Activated naive CD4-positive, alpha-beta T cell treated with anti-CD3 and anti-CD28 coated beads for 36 hours (primary cell): ENCODE measurements around the gene RNF151. TPM values are rescaled to one million over a fixed set of nuclear protein-coding genes. Genes with fewer than 3 reads are reported as not detected.
A peak's percentile ranks its signal among the peaks of the same experiment; 100 is the strongest.
"Not testable (repeated sequence)": the region's sequence is repeated elsewhere in the genome, so short reads cannot be mapped to it uniquely, and the experiment has no call there.

Source experiments
- CTCF ChIA-PET: fragments of 350-600 bp; sonication (Branson Sonifier 250); formaldehyde crosslinking; loops from one replicate; lab custom pipeline; 2021; ENCODE audit warnings: antibody characterized with exemption; lab: Charles Lee
- DNase-seq: peaks from one replicate; pipeline ENCODE4 v3.0.0-alpha.2; 2020
- H3K27ac Mint-ChIP-seq: one replicate; pipeline ENCODE4 v1.8.0; 2021; ENCODE audit warnings: mild to moderate bottlenecking, mixed read lengths
- H3K27me3 Mint-ChIP-seq: one replicate; pipeline ENCODE4 v1.8.0; 2021; ENCODE audit warnings: low read depth, mixed read lengths
- H3K36me3 Mint-ChIP-seq: one replicate; pipeline ENCODE4 v1.8.0; 2021; ENCODE audit warnings: low read depth, mixed read lengths
- H3K4me1 Mint-ChIP-seq: one replicate; pipeline ENCODE4 v1.8.0; 2021; ENCODE audit warnings: low read depth, mixed read lengths
- H3K4me3 Mint-ChIP-seq: one replicate; pipeline ENCODE4 v1.8.0; 2021; ENCODE audit warnings: mild to moderate bottlenecking, moderate library complexity, mixed read lengths
- H3K9me3 Mint-ChIP-seq: one replicate; pipeline ENCODE4 v1.8.0; 2021; ENCODE audit warnings: mixed read lengths
- intact Hi-C: fragments of 100-400 bp; cut with micrococcal nuclease; formaldehyde crosslinking; loops from one replicate; pipeline ENCODE4 v1.15.1; 2023
- total RNA-seq, 2 experiments: library from RNA; stranded (reverse); gene quantifications; one replicate each; pipeline ENCODE4 v1.2.3, GENCODE V29; 2021

The RNF151 gene
- total RNA-seq, 2 experiments from 2014 or later = not detected

- H3K9me3 Mint-ChIP-seq = no peaks in the 10 kb centered on the region
- no peaks in the 10 kb centered on the region for H3K27me3 Mint-ChIP-seq
- H3K4me1 Mint-ChIP-seq = no peaks in the 10 kb centered on the region
- DNase-seq = no peak
- no peaks in the 10 kb centered on the region for H3K36me3 Mint-ChIP-seq
- H3K27ac Mint-ChIP-seq = no peak overlapping the region
- intact Hi-C loops = no loop called here
- H3K4me3 Mint-ChIP-seq = no peak overlapping the region
- CTCF ChIA-PET = interaction anchor here (0.8 kb wide), 1 partner anchor 10 kb away, joined by 4 read pairs; the partner anchor contains the start of gene MSRB1
Observed at GRCh38 chr16:1953734-1954133, 12.9 kb upstream of the RNF151 start.

GRCh38 chr16:1957434-1958142 is 9.1 kb upstream of the RNF151 start:
- intact Hi-C loops, H3K9me3 Mint-ChIP-seq, DNase-seq, H3K27me3 Mint-ChIP-seq, H3K4me3 Mint-ChIP-seq, H3K27ac Mint-ChIP-seq: not testable (repeated sequence)
- CTCF ChIA-PET = interaction anchor here (1.1 kb wide), 1 partner anchor 34 kb away, joined by 3 read pairs; no protein-coding TSS in a partner anchor
- Mint-ChIP-seq H3K4me1 (peaks cover 22% of the 10 kb centered on the region), H3K36me3 (peaks cover 17% of the 10 kb centered on the region)

- Mint-ChIP-seq H3K4me1 (peaks cover 28% of the 10 kb centered on the region), H3K36me3 (peaks cover 22% of the 10 kb centered on the region)
- DNase-seq, H3K4me3 Mint-ChIP-seq, intact Hi-C loops, H3K27ac Mint-ChIP-seq, H3K27me3 Mint-ChIP-seq, H3K9me3 Mint-ChIP-seq: not testable (repeated sequence)
- CTCF ChIA-PET = interaction anchor here (1.1 kb wide), 1 partner anchor 34 kb away, joined by 3 read pairs; no protein-coding TSS in a partner anchor
Observed at GRCh38 chr16:1958143-1958491, 8.5 kb upstream of the RNF151 start.

- DNase-seq = no peak
- Mint-ChIP-seq H3K27ac (no peak overlapping the region), H3K27me3 (no peaks in the 10 kb centered on the region), H3K9me3 (no peaks in the 10 kb centered on the region), H3K36me3 (peaks cover 29% of the 10 kb centered on the region), H3K4me1 (peaks cover 33% of the 10 kb centered on the region), H3K4me3 (peak overlapping the region; percentile 96)
- CTCF ChIA-PET = interaction anchor here (0.6 kb wide), 1 partner anchor 636 kb away, joined by 3 read pairs; no protein-coding TSS in a partner anchor
- intact Hi-C loops = loop anchor here (1.0 kb wide), 2 partner anchors 13 to 15 kb away; partner anchors contain the start of gene MSRB1
Observed at GRCh38 chr16:1958715-1959268, 7.9 kb upstream of the RNF151 start.

GRCh38 chr16:1959269-1960039 is 7.2 kb upstream of the RNF151 start, which contains the start of gene NDUFB10:
TSS of gene NDUFB10 (plus strand) at chr16:1959538. CDS start at chr16:1959625, 87 bp downstream.
- Mint-ChIP-seq H3K36me3 (peaks cover 34% of the 10 kb centered on the region), H3K4me1 (peaks cover 36% of the 10 kb centered on the region), H3K27ac (peak within 1 kb of the TSS; percentile 87), H3K9me3 (no peaks in the 10 kb centered on the region), H3K4me3 (peak within 1 kb of the TSS; percentile 96), H3K27me3 (no peaks in the 10 kb centered on the region)
- CTCF ChIA-PET = no interaction called here
- intact Hi-C loops = loop anchor here (1.0 kb wide), 2 partner anchors 12 to 16 kb away; partner anchors contain the start of gene MSRB1
- peak; percentile 91 for DNase-seq

GRCh38 chr16:1960665-1961630 is 5.7 kb upstream of the RNF151 start:
- peaks cover 43% of the 10 kb centered on the region for H3K36me3 Mint-ChIP-seq
- intact Hi-C loops = no loop called here
- no peaks in the 10 kb centered on the region for H3K9me3 Mint-ChIP-seq
- peak overlapping the region; percentile 87 for H3K27ac Mint-ChIP-seq
- H3K27me3 Mint-ChIP-seq = no peaks in the 10 kb centered on the region
- CTCF ChIA-PET = interaction anchor here (1.0 kb wide), 1 partner anchor 14 kb away, joined by 3 read pairs; no protein-coding TSS in a partner anchor
- H3K4me1 Mint-ChIP-seq = peaks cover 41% of the 10 kb centered on the region
- DNase-seq = peak; percentile 44
- peak overlapping the region; percentile 96 for H3K4me3 Mint-ChIP-seq

GRCh38 chr16:1961651-1962067 is 5.0 kb upstream of the RNF151 start:
- CTCF ChIA-PET = no interaction called here
- intact Hi-C loops = no loop called here
- peak overlapping the region; percentile 97 for H3K4me3 Mint-ChIP-seq
- H3K9me3 Mint-ChIP-seq = no peaks in the 10 kb centered on the region
- H3K27me3 Mint-ChIP-seq = no peaks in the 10 kb centered on the region
- H3K4me1 Mint-ChIP-seq = peaks cover 42% of the 10 kb centered on the region
- H3K27ac Mint-ChIP-seq = peak overlapping the region; percentile 62
- H3K36me3 Mint-ChIP-seq = peaks cover 44% of the 10 kb centered on the region
- peak; percentile 30 for DNase-seq

GRCh38 chr16:1962161-1963153 is 4.2 kb upstream of the RNF151 start:
- H3K9me3 Mint-ChIP-seq, H3K27me3 Mint-ChIP-seq, DNase-seq, intact Hi-C loops: not testable (repeated sequence)
- CTCF ChIA-PET = interaction anchor here (1.3 kb wide), 1 partner anchor 9 kb away, joined by 5 read pairs; the partner anchor contains the start of gene TBL3
- Mint-ChIP-seq H3K36me3 (peaks cover 44% of the 10 kb centered on the region), H3K4me3 (peak overlapping the region; percentile 97), H3K4me1 (peaks cover 42% of the 10 kb centered on the region), H3K27ac (peak overlapping the region; percentile 92)

- no peaks in the 10 kb centered on the region for H3K27me3 Mint-ChIP-seq
- H3K9me3 Mint-ChIP-seq = no peaks in the 10 kb centered on the region
- H3K27ac Mint-ChIP-seq = peak overlapping the region; percentile 92
- H3K4me1 Mint-ChIP-seq = peaks cover 42% of the 10 kb centered on the region
- peak; percentile 32 for DNase-seq
- peak overlapping the region; percentile 97 for H3K4me3 Mint-ChIP-seq
- peaks cover 44% of the 10 kb centered on the region for H3K36me3 Mint-ChIP-seq
- intact Hi-C loops = loop anchor here (1.0 to 2.0 kb wide), 6 partner anchors 8 to 191 kb away; partner anchors contain the start of genes GFER, MSRB1, TBL3 and TRAF7
- CTCF ChIA-PET = interaction anchor here (0.7 to 1.3 kb wide), 2 partner anchors 8 to 18 kb away, joined by 5 to 6 read pairs; partner anchors contain the start of gene TBL3
Observed at GRCh38 chr16:1963806-1964505, 2.7 kb upstream of the RNF151 start.
